GM23338 (cell line): ENCODE results near the gene EML4. TPM values are rescaled to one million over a fixed set of nuclear protein-coding genes. Genes with fewer than 3 reads are reported as not detected.

Experiments used
- ATAC-seq: fragments of 200-7000 bp; cut with Tn5 transposase; 3 replicates; pipeline ENCODE4 v1.9.1; 2020
- DNase-seq: peaks from one replicate; pipeline ENCODE4 v3.0.0-alpha.2; 2015; ENCODE audit warnings: low spot score
- H2AFZ ChIP-seq: fragments of 200-600 bp; sonication (generic); 2 replicates; pipeline ENCODE4 v1.8.0; 2016; ENCODE audit warnings: antibody characterized with exemption, mild to moderate bottlenecking, moderate library complexity
- H3F3A ChIP-seq: fragments of 200-600 bp; sonication (generic); replicated peaks from 2 replicates; pipeline ENCODE4 v1.8.0; 2017; ENCODE audit warnings: antibody characterized with exemption, mixed run types, low read depth
- H3K27ac ChIP-seq: fragments of 200-600 bp; sonication (generic); 2 replicates; pipeline ENCODE4 v1.6.1; 2016; ENCODE audit warnings: low read depth
- H3K27me3 ChIP-seq: fragments of 200-600 bp; sonication (generic); 2 replicates; pipeline ENCODE4 v1.8.0; 2016; ENCODE audit warnings: mild to moderate bottlenecking, mixed run types, moderate library complexity; ENCODE audit not compliant: insufficient read depth
- H3K36me3 ChIP-seq: fragments of 200-600 bp; sonication (generic); 2 replicates; pipeline ENCODE4 v1.8.0; 2016; ENCODE audit warnings: mild to moderate bottlenecking; ENCODE audit not compliant: insufficient read depth
- H3K4me1 ChIP-seq: fragments of 200-600 bp; sonication (generic); 2 replicates; pipeline ENCODE4 v1.8.0; 2016; ENCODE audit warnings: mild to moderate bottlenecking, moderate library complexity; ENCODE audit not compliant: insufficient read depth
- H3K4me2 ChIP-seq: fragments of 200-600 bp; sonication (generic); 2 replicates; pipeline ENCODE4 v1.7.1; 2017; ENCODE audit warnings: mixed run types
- H3K4me3 ChIP-seq: fragments of 200-600 bp; sonication (generic); 2 replicates; pipeline ENCODE4 v1.6.1; 2016; ENCODE audit warnings: mixed run types
- H3K79me2 ChIP-seq: fragments of 200-600 bp; sonication (generic); replicated peaks from 2 replicates; pipeline ENCODE4 v1.8.0; 2017; ENCODE audit warnings: mild to moderate bottlenecking; ENCODE audit not compliant: insufficient read depth
- H3K9me2 ChIP-seq: fragments of 200-600 bp; sonication (generic); 2 replicates; pipeline ENCODE4 v1.8.0; 2017; ENCODE audit not compliant: insufficient read depth
- H4K20me1 ChIP-seq: fragments of 200-600 bp; sonication (generic); replicated peaks from 2 replicates; pipeline ENCODE4 v1.8.0; 2017; ENCODE audit warnings: mild to moderate bottlenecking; ENCODE audit not compliant: insufficient read depth
- H3K27ac Mint-ChIP-seq: 2 replicates; pipeline ENCODE4 v1.8.0; 2020; ENCODE audit warnings: inconsistent platforms, mild to moderate bottlenecking, moderate library complexity, mixed read lengths
- H3K27me3 Mint-ChIP-seq: 3 replicates; pipeline ENCODE4 v1.8.0; 2022; ENCODE audit warnings: low read depth, mild to moderate bottlenecking, moderate library complexity, mixed read lengths, inconsistent platforms; ENCODE audit not compliant: insufficient read depth, poor library complexity
- H3K36me3 Mint-ChIP-seq: 3 replicates; pipeline ENCODE4 v1.8.0; 2021; ENCODE audit warnings: low read depth, mild to moderate bottlenecking, inconsistent platforms, moderate library complexity, mixed read lengths
- H3K4me1 Mint-ChIP-seq: 3 replicates; pipeline ENCODE4 v1.8.0; 2020; ENCODE audit warnings: mild to moderate bottlenecking, inconsistent platforms, mixed read lengths
- H3K4me3 Mint-ChIP-seq: 3 replicates; pipeline ENCODE4 v1.8.0; 2021; ENCODE audit warnings: moderate library complexity, mild to moderate bottlenecking, inconsistent platforms, mixed read lengths
- H3K9me3 Mint-ChIP-seq: 3 replicates; pipeline ENCODE4 v1.8.0; 2020; ENCODE audit warnings: moderate library complexity, mild to moderate bottlenecking, inconsistent platforms, mixed read lengths
- CREB1 ChIP-seq: fragments of 250-450 bp; sonication (Bioruptor Pico); IDR thresholded peaks from 2 replicates; pipeline ENCODE4 v1.5.0; 2020; ENCODE audit warnings: low read depth, mild to moderate bottlenecking, moderate library complexity
- EZH2 ChIP-seq: fragments of 200-600 bp; sonication (generic); IDR thresholded peaks from one replicate; pipeline ENCODE4 v1.8.0; 2017; ENCODE audit warnings: antibody characterized with exemption, mild to moderate bottlenecking, low read depth; ENCODE audit not compliant: unreplicated experiment
- JUNB ChIP-seq: IDR thresholded peaks from one replicate; pipeline ENCODE4 v1.6.1; 2016; ENCODE audit warnings: antibody characterized with exemption; ENCODE audit not compliant: unreplicated experiment
- NANOG ChIP-seq: IDR thresholded peaks from 2 replicates; pipeline ENCODE4 v1.6.1; 2016; ENCODE audit warnings: antibody characterized with exemption, borderline replicate concordance
- STAT1 ChIP-seq: IDR thresholded peaks from one replicate; pipeline ENCODE4 v1.6.1; 2016; ENCODE audit warnings: antibody characterized with exemption; ENCODE audit not compliant: unreplicated experiment
- polyA plus RNA-seq: library from polyadenylated mRNA; unstranded; fragments of >200 nt; fragmentation: Nextera tagmentation; extraction: Ambion mirVana; gene quantifications from 2 replicates; pipeline ENCODE4 v1.2.1, GENCODE V29; 2016
- total RNA-seq: library from RNA; depleted of rRNA; stranded (reverse); fragments of >200 nt; shearing (Covaris generic); gene quantifications from 2 replicates; pipeline ENCODE4 v1.2.3, GENCODE V29; 2014
- TF ChIP-seq, protein P1 (sequence below): IDR thresholded peaks from one replicate; pipeline ENCODE4 v1.6.1; 2018; ENCODE audit warnings: antibody characterized with exemption; ENCODE audit not compliant: unreplicated experiment
- TF ChIP-seq, protein P2 (sequence below): IDR thresholded peaks from 2 replicates; pipeline ENCODE4 v1.6.1; 2016; ENCODE audit warnings: antibody characterized with exemption
- TF ChIP-seq, protein P3 (sequence below), 2 experiments: fragments of 200-600 bp in 1 of 2; sonication (generic) in 1 of 2; conservative IDR thresholded peaks; 2 replicates each; pipeline versions ENCODE4 v1.5.1 to v1.6.1; 2016 to 2017; ENCODE audit warnings: antibody characterized with exemption in 2 of 2, low read depth in 2 of 2, mild to moderate bottlenecking in 2 of 2, moderate library complexity in 1 of 2

Gene EML4
- total and polyA plus RNA-seq, 2 experiments from 2014 or later = 65.3 to 115 TPM

DNA sequence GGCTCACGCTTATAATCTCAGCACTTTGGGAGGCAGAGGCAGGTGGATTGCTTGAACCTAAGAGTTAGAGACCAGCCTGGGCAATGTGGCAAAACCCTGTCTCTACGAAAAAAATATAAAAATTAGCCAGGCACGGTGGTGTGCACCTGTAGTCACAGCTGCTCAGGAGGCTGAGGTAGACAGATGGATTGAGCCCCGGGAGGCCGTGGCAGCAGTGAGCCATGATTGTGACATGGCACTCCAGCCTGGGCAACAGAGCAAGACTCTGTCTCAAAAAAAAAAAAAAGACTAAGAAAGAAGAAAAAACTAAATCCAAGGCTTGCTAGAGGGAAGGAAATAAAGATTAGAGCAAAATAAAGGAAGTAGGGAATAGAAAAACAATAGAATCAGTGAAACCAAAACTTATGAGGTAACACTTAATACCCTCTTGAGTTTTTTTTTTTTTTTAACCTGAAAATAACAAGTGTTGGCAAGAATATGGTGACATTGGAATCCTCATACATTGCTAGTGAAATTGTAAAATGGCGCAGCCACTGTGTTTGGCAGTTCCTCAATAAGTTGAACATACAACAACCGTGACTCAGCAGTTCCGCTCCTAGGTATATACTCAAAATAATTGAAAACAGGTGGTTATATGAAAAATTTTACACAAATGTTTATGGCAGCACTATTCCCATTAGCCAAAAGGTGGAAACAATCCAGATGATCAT, 85.2 kb downstream of the EML4 start (continued):
- TF ChIP-seq, protein P1, sequence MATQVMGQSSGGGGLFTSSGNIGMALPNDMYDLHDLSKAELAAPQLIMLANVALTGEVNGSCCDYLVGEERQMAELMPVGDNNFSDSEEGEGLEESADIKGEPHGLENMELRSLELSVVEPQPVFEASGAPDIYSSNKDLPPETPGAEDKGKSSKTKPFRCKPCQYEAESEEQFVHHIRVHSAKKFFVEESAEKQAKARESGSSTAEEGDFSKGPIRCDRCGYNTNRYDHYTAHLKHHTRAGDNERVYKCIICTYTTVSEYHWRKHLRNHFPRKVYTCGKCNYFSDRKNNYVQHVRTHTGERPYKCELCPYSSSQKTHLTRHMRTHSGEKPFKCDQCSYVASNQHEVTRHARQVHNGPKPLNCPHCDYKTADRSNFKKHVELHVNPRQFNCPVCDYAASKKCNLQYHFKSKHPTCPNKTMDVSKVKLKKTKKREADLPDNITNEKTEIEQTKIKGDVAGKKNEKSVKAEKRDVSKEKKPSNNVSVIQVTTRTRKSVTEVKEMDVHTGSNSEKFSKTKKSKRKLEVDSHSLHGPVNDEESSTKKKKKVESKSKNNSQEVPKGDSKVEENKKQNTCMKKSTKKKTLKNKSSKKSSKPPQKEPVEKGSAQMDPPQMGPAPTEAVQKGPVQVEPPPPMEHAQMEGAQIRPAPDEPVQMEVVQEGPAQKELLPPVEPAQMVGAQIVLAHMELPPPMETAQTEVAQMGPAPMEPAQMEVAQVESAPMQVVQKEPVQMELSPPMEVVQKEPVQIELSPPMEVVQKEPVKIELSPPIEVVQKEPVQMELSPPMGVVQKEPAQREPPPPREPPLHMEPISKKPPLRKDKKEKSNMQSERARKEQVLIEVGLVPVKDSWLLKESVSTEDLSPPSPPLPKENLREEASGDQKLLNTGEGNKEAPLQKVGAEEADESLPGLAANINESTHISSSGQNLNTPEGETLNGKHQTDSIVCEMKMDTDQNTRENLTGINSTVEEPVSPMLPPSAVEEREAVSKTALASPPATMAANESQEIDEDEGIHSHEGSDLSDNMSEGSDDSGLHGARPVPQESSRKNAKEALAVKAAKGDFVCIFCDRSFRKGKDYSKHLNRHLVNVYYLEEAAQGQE = no peak
- TF ChIP-seq NANOG = no peak
- TF ChIP-seq STAT1 = no peak
- no peak for TF ChIP-seq JUNB
- no peak for TF ChIP-seq EZH2

DNA sequence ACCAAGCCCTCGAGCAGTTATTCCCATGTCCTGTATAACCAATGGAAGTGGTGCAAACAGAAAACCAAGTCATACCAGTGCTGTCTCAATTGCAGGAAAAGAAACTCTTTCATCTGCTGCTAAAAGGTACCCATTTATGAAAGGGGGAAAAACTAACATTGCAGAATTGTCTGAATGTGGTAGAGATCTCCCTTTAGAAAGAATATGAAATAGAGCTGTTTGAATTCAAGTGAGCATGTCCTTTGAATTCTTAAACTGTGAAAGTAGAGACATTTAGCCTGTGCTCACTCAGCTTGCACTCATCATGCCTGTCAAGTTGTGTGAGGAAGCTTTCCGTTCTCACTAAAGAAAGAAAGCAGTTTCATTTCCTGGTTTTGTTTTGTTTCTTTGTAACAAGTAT, 87.4 kb downstream of the EML4 start:
- H3K4me3 Mint-ChIP-seq = no peak overlapping the region
- Histone ChIP-seq H3K36me3 (no peaks in the 10 kb centered on the region; the same call in 1 of the 2 replicates), H3K4me2 (no peak overlapping the region), H3F3A (no peaks in the 10 kb centered on the region), H3K4me3 (no peak overlapping the region), H3K27me3 (no peaks in the 10 kb centered on the region), H3K4me1 (no peaks in the 10 kb centered on the region), H3K9me2 (no peaks in the 10 kb centered on the region), H4K20me1 (no peaks in the 10 kb centered on the region), H2AFZ (no peak overlapping the region), H3K27ac (no peak overlapping the region), H3K79me2 (no peaks in the 10 kb centered on the region; the same call in 1 of the 2 replicates)
- no peaks in the 10 kb centered on the region for H3K9me3 Mint-ChIP-seq
- ATAC-seq = no peak
- TF ChIP-seq, protein P2, sequence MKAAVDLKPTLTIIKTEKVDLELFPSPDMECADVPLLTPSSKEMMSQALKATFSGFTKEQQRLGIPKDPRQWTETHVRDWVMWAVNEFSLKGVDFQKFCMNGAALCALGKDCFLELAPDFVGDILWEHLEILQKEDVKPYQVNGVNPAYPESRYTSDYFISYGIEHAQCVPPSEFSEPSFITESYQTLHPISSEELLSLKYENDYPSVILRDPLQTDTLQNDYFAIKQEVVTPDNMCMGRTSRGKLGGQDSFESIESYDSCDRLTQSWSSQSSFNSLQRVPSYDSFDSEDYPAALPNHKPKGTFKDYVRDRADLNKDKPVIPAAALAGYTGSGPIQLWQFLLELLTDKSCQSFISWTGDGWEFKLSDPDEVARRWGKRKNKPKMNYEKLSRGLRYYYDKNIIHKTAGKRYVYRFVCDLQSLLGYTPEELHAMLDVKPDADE = no peak
- no peak overlapping the region for H3K27ac Mint-ChIP-seq
- H3K4me1 Mint-ChIP-seq = peaks cover under 1% of the 10 kb centered on the region; the same call in 1 of the 3 replicates
- peaks cover 13% of the 10 kb centered on the region; the same call in 2 of the 3 replicates for H3K36me3 Mint-ChIP-seq
- DNase-seq = no peak
- no peaks in the 10 kb centered on the region for H3K27me3 Mint-ChIP-seq

DNA sequence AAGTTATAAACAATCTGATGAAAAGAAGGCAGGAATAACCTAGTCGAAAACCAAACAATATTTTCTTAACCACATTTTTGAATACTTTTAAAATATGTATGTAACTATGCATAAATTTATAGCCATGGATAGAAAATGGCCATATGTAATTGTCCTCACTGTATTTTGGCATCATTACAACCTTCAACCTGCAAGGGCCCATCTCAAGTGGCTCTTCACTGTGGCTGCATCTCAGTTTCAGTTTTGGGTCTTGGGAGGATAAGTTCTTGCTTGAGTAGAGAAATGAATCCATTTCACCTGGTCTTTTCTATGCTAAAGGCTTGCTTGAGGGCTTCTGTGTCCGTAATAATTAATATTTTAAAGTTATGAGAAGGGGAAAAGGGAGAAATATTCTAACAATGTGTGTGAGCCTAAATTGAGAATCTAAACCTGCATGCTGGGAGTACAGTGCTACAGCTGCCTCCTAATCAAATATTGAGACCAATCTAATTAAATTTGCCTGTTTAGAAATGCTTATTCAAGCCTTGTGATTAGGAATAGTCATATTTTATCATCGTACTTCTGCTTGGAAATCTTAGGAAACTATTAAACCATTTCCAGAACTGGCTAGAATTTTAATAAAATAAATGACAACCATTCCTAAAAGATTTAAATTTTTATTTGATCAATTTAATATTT, 92.5 kb downstream of the EML4 start:
- H3K9me3 Mint-ChIP-seq = no peaks in the 10 kb centered on the region
- H3K36me3 Mint-ChIP-seq = peaks cover 16% of the 10 kb centered on the region; the same call in 2 of the 3 replicates
- no peak overlapping the region for H3K27ac Mint-ChIP-seq
- no peak overlapping the region for H3K27ac ChIP-seq
- H3K9me2 ChIP-seq = no peaks in the 10 kb centered on the region
- no peak overlapping the region for H3K4me3 ChIP-seq
- DNase-seq (no peak), ATAC-seq (no peak)
- H3F3A ChIP-seq = no peaks in the 10 kb centered on the region
- H3K27me3 ChIP-seq = no peaks in the 10 kb centered on the region
- no peaks in the 10 kb centered on the region for H3K4me1 ChIP-seq
- H4K20me1 ChIP-seq = no peaks in the 10 kb centered on the region
- no peaks in the 10 kb centered on the region; the same call in 1 of the 2 replicates for H3K36me3 ChIP-seq
- no peak overlapping the region for H3K4me3 Mint-ChIP-seq
- H3K79me2 ChIP-seq = no peaks in the 10 kb centered on the region
- H2AFZ ChIP-seq = no peak overlapping the region
- H3K4me1 Mint-ChIP-seq = peaks cover 2% of the 10 kb centered on the region; the same call in 1 of the 3 replicates
- peaks cover 2% of the 10 kb centered on the region for H3K27me3 Mint-ChIP-seq
- no peak overlapping the region for H3K4me2 ChIP-seq
- no peak for TF ChIP-seq JUNB
- TF ChIP-seq, protein P3, sequence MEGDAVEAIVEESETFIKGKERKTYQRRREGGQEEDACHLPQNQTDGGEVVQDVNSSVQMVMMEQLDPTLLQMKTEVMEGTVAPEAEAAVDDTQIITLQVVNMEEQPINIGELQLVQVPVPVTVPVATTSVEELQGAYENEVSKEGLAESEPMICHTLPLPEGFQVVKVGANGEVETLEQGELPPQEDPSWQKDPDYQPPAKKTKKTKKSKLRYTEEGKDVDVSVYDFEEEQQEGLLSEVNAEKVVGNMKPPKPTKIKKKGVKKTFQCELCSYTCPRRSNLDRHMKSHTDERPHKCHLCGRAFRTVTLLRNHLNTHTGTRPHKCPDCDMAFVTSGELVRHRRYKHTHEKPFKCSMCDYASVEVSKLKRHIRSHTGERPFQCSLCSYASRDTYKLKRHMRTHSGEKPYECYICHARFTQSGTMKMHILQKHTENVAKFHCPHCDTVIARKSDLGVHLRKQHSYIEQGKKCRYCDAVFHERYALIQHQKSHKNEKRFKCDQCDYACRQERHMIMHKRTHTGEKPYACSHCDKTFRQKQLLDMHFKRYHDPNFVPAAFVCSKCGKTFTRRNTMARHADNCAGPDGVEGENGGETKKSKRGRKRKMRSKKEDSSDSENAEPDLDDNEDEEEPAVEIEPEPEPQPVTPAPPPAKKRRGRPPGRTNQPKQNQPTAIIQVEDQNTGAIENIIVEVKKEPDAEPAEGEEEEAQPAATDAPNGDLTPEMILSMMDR (conservative IDR thresholded peaks at IDR 0.05; ENCODE audit: low read depth in 2 of 2) = no peak
- no peak for TF ChIP-seq STAT1
- TF ChIP-seq, protein P2 = no peak
- TF ChIP-seq CREB1 (CRISPR knock-in tag) = no peak
- TF ChIP-seq, protein P1 = no peak
